Heart right ventricle (tissue), 16 donors: ENCODE results near the gene TMEM51. TPM values are rescaled to one million over a fixed set of nuclear protein-coding genes. Genes with fewer than 3 reads are reported as not detected.
A peak's percentile ranks its signal among the peaks of the same experiment; 100 is the strongest.

Source experiments
- ATAC-seq, 8 donors: fragments of 200-7000 bp; cut with Tn5 transposase; one replicate each; pipeline ENCODE4 v1.9.1; 2020; ENCODE audit warnings: mild to moderate bottlenecking in 8 of 8, moderate library complexity in 8 of 8, moderate number of reproducible peaks in 1 of 8
- DNase-seq, 2 donors: peaks; one replicate each; pipeline ENCODE4 v3.0.0-alpha.2; 2020
- H3K27ac ChIP-seq, 10 donors: fragments of 200-600 bp; sonication (generic) in 2 of 10; one replicate each; pipeline versions ENCODE4 v1.5.0 to v1.8.0; 2020 to 2022; ENCODE audit warnings: mild to moderate bottlenecking in 3 of 10
- H3K27me3 ChIP-seq, 7 donors: fragments of 200-600 bp; one replicate each; pipeline ENCODE4 v1.8.0; 2021 to 2022; ENCODE audit warnings: mild to moderate bottlenecking in 2 of 7
- H3K36me3 ChIP-seq, 9 donors: fragments of 200-600 bp; sonication (generic) in 1 of 9; one replicate each; pipeline versions ENCODE4 v1.5.0 to v1.8.0; 2020 to 2022; ENCODE audit warnings: mild to moderate bottlenecking in 2 of 9
- H3K4me1 ChIP-seq, 9 donors: fragments of 200-600 bp; sonication (generic) in 1 of 9; one replicate each; pipeline versions ENCODE4 v1.5.0 to v1.8.0; 2020 to 2022; ENCODE audit warnings: mild to moderate bottlenecking in 4 of 9
- H3K4me3 ChIP-seq, 10 donors: fragments of 200-600 bp; sonication (generic) in 2 of 10; one replicate each; pipeline versions ENCODE4 v1.5.0 to v1.8.0; 2020 to 2022; ENCODE audit warnings: mild to moderate bottlenecking in 7 of 10, moderate library complexity in 2 of 10
- H3K9me3 ChIP-seq, 11 donors: fragments of 200-600 bp in 10 of 11; sonication (generic) in 2 of 11; one replicate each; pipeline versions ENCODE4 v1.5.0 to v1.8.0; 2013 to 2022; ENCODE audit warnings: mild to moderate bottlenecking in 2 of 11, control low read depth in 1 of 11, moderate library complexity in 1 of 11
- WGBS, 2 donors: extraction: QIAGEN DNeasy Blood & Tissue Kit; methylation state at CpG; one replicate each; pipeline ENCODE4 v1.1.7; 2013; ENCODE audit warnings: inconsistent platforms in 1 of 2; 5-methylcytosine and 5-hydroxymethylcytosine counted together
- intact Hi-C, 10 donors: fragments of 100-400 bp; cut with DNase I; formaldehyde crosslinking; loops; one replicate each; pipeline versions ENCODE4 v1.11.1 to v1.14.2; 2022
- polyA plus RNA-seq, 2 donors: library from polyadenylated mRNA; stranded (reverse); fragments of 200-250 nt; gene quantifications; one replicate each; pipeline ENCODE4 v1.2.3, GENCODE V29; 2013
- total RNA-seq, 10 donors: library from RNA; stranded (reverse); fragmentation: NEBNext Ultra II Directional in 3 of 10; extraction: Animal tissue kit (Norgen Biotek cat#: 25700) in 3 of 10; gene quantifications; one replicate each; pipeline versions ENCODE4 v1.2.1 to v1.2.4, GENCODE V29; 2021 to 2023
- TF ChIP-seq, protein P1 (sequence below), 9 donors: fragments of 200-600 bp; sonication (generic) in 2 of 9; IDR thresholded peaks; one replicate each; pipeline versions ENCODE4 v1.5.0 to v1.8.0; 2021 to 2022; ENCODE audit warnings: antibody characterized with exemption in 9 of 9, mild to moderate bottlenecking in 5 of 9, moderate library complexity in 1 of 9
- donor health status: Arrhythmogenic right ventricular cardiomyopathy.
- donor health status: ischemic (EF 13 %, LVEDD 7.1; RV severe dilation, severe dysfunction).
- donor health status: healthy with polysubstance abuse.
- donor health status: DM: no; HTN: yes; CAD: no.
- donor health status: DM: no; HTN: no; CAD: no.
- donor health status: ischemic (EF 25% LVEDD 6.9; RV normal size, moderate dysfunction).
- donor health status: ischemic (EF 25% LVEDD 5.7; RV mildly dilated, moderate dysfunction).
- donor health status: healthy.
- donor health status: DM: yes; HTN: yes; CAD: no.
- donor health status: Ischemic cardiomyopathy.
- donor health status: ischemic (EF 35%, LVEDD 5.7; RV mildly dilated, moderate dysfunction).
- donor health status: nonischemic (EF 11% LVEDD 7.7; RV severe dilation, severe dysfunction).
- donor health status: DM: yes; HTN: yes; CAD: no.
- donor health status: PGD.
- donor health status: ischemic (EF 29% LVEDD 5.4; RV normal size, mild dysfunction).
- donor health status: nonischemic (EF 23%, LVEDD 6.1; RV moderate dilation, normal function).

Gene TMEM51
- total and polyA plus RNA-seq, 12 donors: 2.0 to 9.5 (median 3.2) TPM

- peak overlapping the region in 5 of 10 donors; percentile 3 to 83 (median 43) for H3K27ac ChIP-seq
- peaks cover 0 to 66% (median 22%) of the 10 kb centered on the region in 9 donors for H3K4me1 ChIP-seq
- intact Hi-C loops: no loop called here
- DNase-seq: no peak
- TF ChIP-seq, protein P1, sequence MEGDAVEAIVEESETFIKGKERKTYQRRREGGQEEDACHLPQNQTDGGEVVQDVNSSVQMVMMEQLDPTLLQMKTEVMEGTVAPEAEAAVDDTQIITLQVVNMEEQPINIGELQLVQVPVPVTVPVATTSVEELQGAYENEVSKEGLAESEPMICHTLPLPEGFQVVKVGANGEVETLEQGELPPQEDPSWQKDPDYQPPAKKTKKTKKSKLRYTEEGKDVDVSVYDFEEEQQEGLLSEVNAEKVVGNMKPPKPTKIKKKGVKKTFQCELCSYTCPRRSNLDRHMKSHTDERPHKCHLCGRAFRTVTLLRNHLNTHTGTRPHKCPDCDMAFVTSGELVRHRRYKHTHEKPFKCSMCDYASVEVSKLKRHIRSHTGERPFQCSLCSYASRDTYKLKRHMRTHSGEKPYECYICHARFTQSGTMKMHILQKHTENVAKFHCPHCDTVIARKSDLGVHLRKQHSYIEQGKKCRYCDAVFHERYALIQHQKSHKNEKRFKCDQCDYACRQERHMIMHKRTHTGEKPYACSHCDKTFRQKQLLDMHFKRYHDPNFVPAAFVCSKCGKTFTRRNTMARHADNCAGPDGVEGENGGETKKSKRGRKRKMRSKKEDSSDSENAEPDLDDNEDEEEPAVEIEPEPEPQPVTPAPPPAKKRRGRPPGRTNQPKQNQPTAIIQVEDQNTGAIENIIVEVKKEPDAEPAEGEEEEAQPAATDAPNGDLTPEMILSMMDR (IDR thresholded peaks at IDR 0.05): no peak
- H3K4me3 ChIP-seq: no peak overlapping the region
- WGBS, 2 donors: 68 to 72% methylated on average over 12 of the region's 12 CpGs
- peaks cover 0 to 10% (median 0%) of the 10 kb centered on the region in 11 donors for H3K9me3 ChIP-seq
- peak in 2 of 8 donors; percentile 9 to 23 for ATAC-seq
- H3K36me3 ChIP-seq: no peaks in the 10 kb centered on the region
- H3K27me3 ChIP-seq: peaks cover 0 to 9% (median 0%) of the 10 kb centered on the region in 7 donors
Observed at GRCh38 chr1:15260418-15261154, 107.0 kb downstream of the TMEM51 start.

DNA sequence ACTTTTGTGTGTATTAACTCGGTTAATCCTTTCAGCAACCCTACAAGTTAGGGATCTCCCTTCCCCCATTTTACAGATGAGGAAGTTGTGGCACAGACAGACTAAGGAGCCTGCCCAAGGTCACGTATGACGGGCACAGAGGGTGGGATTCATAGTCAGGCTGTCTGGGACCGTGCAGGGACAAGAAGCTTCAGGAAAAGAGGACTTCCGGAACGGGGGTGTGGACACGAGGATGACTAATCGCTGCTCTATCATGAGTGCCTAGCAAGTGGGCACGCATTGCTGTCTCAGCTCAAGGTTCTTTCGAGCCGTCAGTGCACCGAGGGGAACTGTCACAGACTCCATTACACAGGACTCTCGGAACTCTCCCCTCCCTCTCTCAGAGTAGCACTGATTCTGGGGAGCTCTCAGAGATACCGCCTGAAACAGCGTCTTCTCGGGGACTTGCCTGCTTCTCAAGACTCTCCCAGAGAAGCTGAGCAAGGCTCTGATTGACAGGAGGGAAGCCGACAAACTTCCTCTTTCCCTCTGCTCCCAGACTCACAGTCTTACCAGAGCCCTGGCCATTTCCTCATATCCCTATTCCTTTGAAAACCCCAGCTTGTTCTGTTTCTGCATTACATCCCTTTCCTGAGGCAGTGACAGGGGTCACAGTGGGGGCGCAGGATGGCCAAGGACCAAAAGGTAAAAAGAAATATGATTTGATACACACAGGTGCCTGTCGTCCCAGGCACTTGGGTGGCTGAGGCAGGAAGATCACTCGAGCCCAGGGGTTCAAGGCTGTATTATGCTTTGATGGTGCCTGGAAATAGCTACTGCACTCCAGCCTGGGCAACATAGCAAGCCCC is 107.8 kb downstream of the TMEM51 start:
- H3K4me1 ChIP-seq: peaks cover 0 to 72% (median 22%) of the 10 kb centered on the region in 9 donors
- intact Hi-C loops: no loop called here

DNA sequence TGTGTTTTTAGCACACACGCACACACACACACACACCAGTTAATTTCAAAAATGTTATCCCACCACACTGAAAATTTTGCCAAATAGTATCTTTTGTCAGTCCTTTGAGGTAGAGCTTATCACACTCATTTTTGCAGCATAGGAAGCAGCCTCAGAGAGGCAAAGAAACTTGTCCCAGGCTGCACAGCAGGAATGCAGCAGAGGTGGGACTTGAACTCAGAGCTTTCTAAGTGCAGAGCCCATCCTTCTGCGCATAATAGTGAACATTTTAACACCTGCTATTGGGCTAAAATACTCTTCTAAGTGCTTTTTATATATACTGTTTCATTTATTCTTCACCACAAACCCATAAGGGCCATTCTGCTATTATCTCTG is 108.4 kb downstream of the TMEM51 start:
- DNase-seq (no peak), ATAC-seq (no peak)
- H3K9me3 ChIP-seq: peaks cover 0 to 10% (median 0%) of the 10 kb centered on the region in 11 donors
- intact Hi-C loops: no loop called here
- H3K36me3 ChIP-seq: no peaks in the 10 kb centered on the region
- 97% methylated on average over 2 of the region's 2 CpGs for WGBS, 2 donors
- TF ChIP-seq, protein P1 (IDR thresholded peaks at IDR 0.05): no peak
- H3K4me3 ChIP-seq: no peak overlapping the region
- peaks cover 0 to 9% (median 0%) of the 10 kb centered on the region in 7 donors for H3K27me3 ChIP-seq
- H3K4me1 ChIP-seq: peaks cover 0 to 72% (median 22%) of the 10 kb centered on the region in 9 donors
- H3K27ac ChIP-seq: peak overlapping the region in 2 of 10 donors; percentile 8 to 83

More for the DNA sequence above, 107.8 kb downstream of the TMEM51 start:
- H3K4me3 ChIP-seq: peak overlapping the region in 5 of 10 donors; percentile 8 to 23 (median 17)
- ATAC-seq (peak; percentile 74 to 90 (median 79)), DNase-seq (peak in 1 of 2 donors; percentile 23)
- peak overlapping the region in 5 of 10 donors; percentile 8 to 83 (median 34) for H3K27ac ChIP-seq
- peaks cover 0 to 10% (median 0%) of the 10 kb centered on the region in 11 donors for H3K9me3 ChIP-seq
- no peaks in the 10 kb centered on the region for H3K36me3 ChIP-seq
- peaks cover 0 to 9% (median 0%) of the 10 kb centered on the region in 7 donors for H3K27me3 ChIP-seq
- WGBS, 2 donors: 32 to 35% methylated on average over 20 of the region's 20 CpGs
- TF ChIP-seq, protein P1 (IDR thresholded peaks at IDR 0.05): no peak

DNA sequence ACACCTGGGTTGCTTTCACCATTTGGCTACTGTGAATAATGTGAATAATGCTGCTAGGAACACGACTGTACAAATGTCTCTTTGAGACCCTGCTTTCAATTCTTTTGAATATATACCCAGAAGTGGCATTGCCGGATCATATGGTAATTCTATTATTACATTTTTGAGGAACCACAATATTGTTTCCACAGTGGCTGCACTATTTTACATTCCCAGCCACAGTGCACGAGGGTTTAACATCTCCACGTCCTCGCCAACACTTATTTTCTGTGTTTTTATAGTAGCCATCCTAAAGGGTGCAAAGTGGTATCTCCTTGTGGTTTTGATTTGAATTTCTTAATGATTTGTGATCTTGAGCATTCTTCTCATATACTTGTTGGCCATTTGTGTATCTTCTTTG is 109.2 kb downstream of the TMEM51 start:
- TF ChIP-seq, protein P1 (IDR thresholded peaks at IDR 0.05): no peak
- Histone ChIP-seq H3K9me3 (peaks cover 0 to 10% (median 0%) of the 10 kb centered on the region in 11 donors), H3K27me3 (peaks cover 0 to 9% (median 0%) of the 10 kb centered on the region in 7 donors), H3K27ac (peak overlapping the region in 1 of 10 donors; percentile 83), H3K4me3 (no peak overlapping the region), H3K36me3 (no peaks in the 10 kb centered on the region), H3K4me1 (peaks cover 0 to 69% (median 22%) of the 10 kb centered on the region in 9 donors)
- ATAC-seq (no peak), DNase-seq (no peak)
- intact Hi-C loops: no loop called here
- 90% methylated on average over 5 of the region's 5 CpGs for WGBS, 2 donors
